K562 (cell line): ENCODE results near the gene TSSK2. TPM values are rescaled to one million over a fixed set of nuclear protein-coding genes. Genes with fewer than 3 reads are reported as not detected.
A peak's percentile ranks its signal among the peaks of the same experiment; 100 is the strongest.

Experiments used
- DPF2 ChIP-seq: fragments of 450-650 bp; IDR thresholded peaks from 2 replicates; pipeline ENCODE4 v1.6.1; 2016
- ELF4 ChIP-seq: fragments of 450-650 bp; formaldehyde crosslinking; IDR thresholded peaks from 2 replicates; pipeline ENCODE4 v1.4.0; 2022; ENCODE audit warnings: missing genetic modification characterization
- HDAC6 ChIP-seq: IDR thresholded peaks from 2 replicates; pipeline ENCODE4 v1.6.1; 2012; ENCODE audit warnings: low read depth, mild to moderate bottlenecking, control low read depth, inconsistent platforms, low read length, moderate library complexity
- KAT8 ChIP-seq: fragments of 450-650 bp; IDR thresholded peaks from 2 replicates; pipeline ENCODE4 v1.6.1; 2016; ENCODE audit warnings: low read depth, mild to moderate bottlenecking
- MEIS2 ChIP-seq: fragments of 450-650 bp; IDR thresholded peaks from 2 replicates; pipeline ENCODE4 v1.6.1; 2014; ENCODE audit warnings: mild to moderate bottlenecking; ENCODE audit not compliant: partially characterized antibody
- MYC ChIP-seq, 2 experiments: fragments of 250-450 bp in 1 of 2; sonication (Bioruptor Pico) in 1 of 2; IDR thresholded peaks; 2 replicates each; pipeline versions ENCODE4 v1.5.1 to v1.6.1; 2012 to 2021; ENCODE audit warnings: low read depth in 2 of 2, borderline replicate concordance in 1 of 2, improper control_type of control experiment in 1 of 2, low read length in 1 of 2, mild to moderate bottlenecking in 1 of 2, moderate library complexity in 1 of 2
- NCOA6 ChIP-seq: fragments of 450-650 bp; IDR thresholded peaks from 2 replicates; pipeline ENCODE4 v1.6.1; 2017; ENCODE audit warnings: mild to moderate bottlenecking
- SETDB1 ChIP-seq: IDR thresholded peaks from one replicate; pipeline ENCODE4 v1.6.1; 2012; ENCODE audit warnings: low read length, control low read depth, inconsistent platforms
- SIRT6 ChIP-seq: IDR thresholded peaks from one replicate; pipeline ENCODE4 v1.6.1; 2012; ENCODE audit warnings: low read depth, mild to moderate bottlenecking, control low read depth, inconsistent platforms, low read length, moderate library complexity
- SREBF1 ChIP-seq: fragments of 150-350 bp; IDR thresholded peaks from 2 replicates; pipeline ENCODE4 v1.6.1; 2014; ENCODE audit warnings: antibody characterized with exemption, low read depth, low read length, borderline replicate concordance
- ZNF445 ChIP-seq: fragments of 250-450 bp; sonication (Bioruptor Pico); IDR thresholded peaks from 2 replicates; pipeline ENCODE4 v1.4.0; 2020; ENCODE audit warnings: low read depth, mild to moderate bottlenecking, moderate library complexity
- ZNF695 ChIP-seq: fragments of 450-650 bp; formaldehyde crosslinking; IDR thresholded peaks from 2 replicates; pipeline ENCODE4 v1.4.0; 2020; ENCODE audit warnings: mild to moderate bottlenecking, moderate library complexity
- polyA plus RNA-seq, 8 experiments: library from polyadenylated mRNA; depleted of rRNA in 4 of 8; stranded (reverse) in 5 of 8; unstranded in 3 of 8; fragments of >200 nt; fragmentation: Nextera tagmentation in 2 of 8; fragmentation: Illumina TruSeq in 1 of 8; extraction: Ambion mirVana in 2 of 8; extraction: Trizol in 1 of 8; gene quantifications; 2 replicates each; pipeline versions ENCODE4 v1.2.1 to v1.2.3, GENCODE V29; 2011 to 2014; ENCODE audit warnings: inconsistent platforms in 1 of 8, missing spikeins in 1 of 8
- total RNA-seq, 7 experiments: library from RNA; depleted of rRNA in 6 of 7; stranded (reverse); fragments of >200 nt in 6 of 7; fragmentation: Illumina TruSeq in 2 of 7; extraction: Trizol in 2 of 7; gene quantifications; 2 replicates each; pipeline versions ENCODE4 v1.2.1 to v1.2.3, GENCODE V29; 2011 to 2021; ENCODE audit warnings: low replicate concordance in 1 of 7
- TF ChIP-seq, protein P1 (sequence below): fragments of 250-450 bp; sonication (Bioruptor Pico); IDR thresholded peaks from 2 replicates; pipeline ENCODE4 v1.9.0; 2021; ENCODE audit warnings: mild to moderate bottlenecking, inconsistent platforms
- TF ChIP-seq, protein P2 (sequence below): fragments of 250-450 bp; sonication (Bioruptor Pico); IDR thresholded peaks from 2 replicates; pipeline ENCODE4 v1.9.0; 2021; ENCODE audit warnings: mild to moderate bottlenecking
- TF ChIP-seq, protein P3 (sequence below), 2 experiments: fragments of 450-650 bp; IDR thresholded peaks; 2 replicates each; pipeline ENCODE4 v1.6.1; 2016
- TF ChIP-seq, protein P4 (sequence below): sonication (generic); formaldehyde crosslinking; IDR thresholded peaks from 2 replicates; pipeline ENCODE4 v1.8.1; 2023; ENCODE audit warnings: mild to moderate bottlenecking, missing genetic modification reagents, moderate library complexity

The TSSK2 gene
- total and polyA plus RNA-seq, 9 of the 15 experiments (the other 6 are each of a cell fraction or from before 2014, with no cell fraction given): 0.04 TPM; not detected in 8

DNA sequence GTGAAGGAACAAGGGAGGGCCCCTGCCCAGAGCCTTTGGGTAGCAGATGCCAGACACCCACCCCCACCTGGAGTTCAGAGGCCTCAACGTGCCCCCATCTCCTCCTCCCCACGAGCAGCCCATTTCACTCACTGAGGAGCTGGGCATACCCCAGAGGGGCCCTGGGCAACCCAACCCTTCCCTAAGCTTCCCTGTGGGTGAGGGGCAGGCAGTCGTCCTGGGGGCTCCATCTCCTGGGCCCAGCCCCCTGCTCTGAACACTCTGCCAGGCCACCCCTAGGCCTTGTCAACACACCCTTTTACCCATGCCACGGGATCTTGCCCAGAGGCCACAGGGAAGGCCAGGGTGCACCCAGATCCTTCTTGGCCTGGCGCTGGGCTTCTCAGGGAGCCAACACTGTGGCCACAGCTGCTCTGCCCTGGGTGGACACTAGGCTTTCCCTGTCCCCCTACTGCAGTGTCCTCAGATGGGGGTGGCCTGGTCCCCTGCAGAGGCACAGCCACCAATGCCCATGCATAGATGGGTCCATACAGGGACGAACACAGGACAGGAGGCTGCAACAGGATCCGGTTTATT lies 44.0 kb downstream of the TSSK2 start (continued):
- TF ChIP-seq MYC (IDR thresholded peaks at IDR 0.05; ENCODE audit: low read depth, low read length) (0 out of 2 replicates have a peak, but pooled peaks have one; percentile 1), MYC (CRISPR knock-in tag; IDR thresholded peaks at IDR 0.05; ENCODE audit: borderline replicate concordance, low read depth) (no peak), HDAC6 (0 out of 2 replicates have a peak, but pooled peaks have one; percentile 57), ELF4 (0 out of 2 replicates have a peak, but pooled peaks have one; percentile 4), ZNF695 (0 out of 2 replicates have a peak, but pooled peaks have one; percentile 23), SREBF1 (no peak), SETDB1 (peak; percentile 40), SIRT6 (peak; percentile 89), NCOA6 (no peak), MEIS2 (no peak), KAT8 (no peak), ZNF445 (CRISPR knock-in tag) (peak; percentile 23; the same call in 1 of the 2 replicates), DPF2 (no peak)
- TF ChIP-seq, protein P1, sequence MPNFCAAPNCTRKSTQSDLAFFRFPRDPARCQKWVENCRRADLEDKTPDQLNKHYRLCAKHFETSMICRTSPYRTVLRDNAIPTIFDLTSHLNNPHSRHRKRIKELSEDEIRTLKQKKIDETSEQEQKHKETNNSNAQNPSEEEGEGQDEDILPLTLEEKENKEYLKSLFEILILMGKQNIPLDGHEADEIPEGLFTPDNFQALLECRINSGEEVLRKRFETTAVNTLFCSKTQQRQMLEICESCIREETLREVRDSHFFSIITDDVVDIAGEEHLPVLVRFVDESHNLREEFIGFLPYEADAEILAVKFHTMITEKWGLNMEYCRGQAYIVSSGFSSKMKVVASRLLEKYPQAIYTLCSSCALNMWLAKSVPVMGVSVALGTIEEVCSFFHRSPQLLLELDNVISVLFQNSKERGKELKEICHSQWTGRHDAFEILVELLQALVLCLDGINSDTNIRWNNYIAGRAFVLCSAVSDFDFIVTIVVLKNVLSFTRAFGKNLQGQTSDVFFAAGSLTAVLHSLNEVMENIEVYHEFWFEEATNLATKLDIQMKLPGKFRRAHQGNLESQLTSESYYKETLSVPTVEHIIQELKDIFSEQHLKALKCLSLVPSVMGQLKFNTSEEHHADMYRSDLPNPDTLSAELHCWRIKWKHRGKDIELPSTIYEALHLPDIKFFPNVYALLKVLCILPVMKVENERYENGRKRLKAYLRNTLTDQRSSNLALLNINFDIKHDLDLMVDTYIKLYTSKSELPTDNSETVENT (CRISPR knock-in tag): peak; percentile 24; the same call in 1 of the 2 replicates
- TF ChIP-seq, protein P2, sequence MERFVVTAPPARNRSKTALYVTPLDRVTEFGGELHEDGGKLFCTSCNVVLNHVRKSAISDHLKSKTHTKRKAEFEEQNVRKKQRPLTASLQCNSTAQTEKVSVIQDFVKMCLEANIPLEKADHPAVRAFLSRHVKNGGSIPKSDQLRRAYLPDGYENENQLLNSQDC (CRISPR knock-in tag): no peak
- TF ChIP-seq, protein P3, sequence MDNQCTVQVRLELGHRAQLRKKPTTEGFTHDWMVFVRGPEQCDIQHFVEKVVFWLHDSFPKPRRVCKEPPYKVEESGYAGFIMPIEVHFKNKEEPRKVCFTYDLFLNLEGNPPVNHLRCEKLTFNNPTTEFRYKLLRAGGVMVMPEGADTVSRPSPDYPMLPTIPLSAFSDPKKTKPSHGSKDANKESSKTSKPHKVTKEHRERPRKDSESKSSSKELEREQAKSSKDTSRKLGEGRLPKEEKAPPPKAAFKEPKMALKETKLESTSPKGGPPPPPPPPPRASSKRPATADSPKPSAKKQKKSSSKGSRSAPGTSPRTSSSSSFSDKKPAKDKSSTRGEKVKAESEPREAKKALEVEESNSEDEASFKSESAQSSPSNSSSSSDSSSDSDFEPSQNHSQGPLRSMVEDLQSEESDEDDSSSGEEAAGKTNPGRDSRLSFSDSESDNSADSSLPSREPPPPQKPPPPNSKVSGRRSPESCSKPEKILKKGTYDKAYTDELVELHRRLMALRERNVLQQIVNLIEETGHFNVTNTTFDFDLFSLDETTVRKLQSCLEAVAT (IDR thresholded peaks at IDR 0.05): no peak
- TF ChIP-seq, protein P4, sequence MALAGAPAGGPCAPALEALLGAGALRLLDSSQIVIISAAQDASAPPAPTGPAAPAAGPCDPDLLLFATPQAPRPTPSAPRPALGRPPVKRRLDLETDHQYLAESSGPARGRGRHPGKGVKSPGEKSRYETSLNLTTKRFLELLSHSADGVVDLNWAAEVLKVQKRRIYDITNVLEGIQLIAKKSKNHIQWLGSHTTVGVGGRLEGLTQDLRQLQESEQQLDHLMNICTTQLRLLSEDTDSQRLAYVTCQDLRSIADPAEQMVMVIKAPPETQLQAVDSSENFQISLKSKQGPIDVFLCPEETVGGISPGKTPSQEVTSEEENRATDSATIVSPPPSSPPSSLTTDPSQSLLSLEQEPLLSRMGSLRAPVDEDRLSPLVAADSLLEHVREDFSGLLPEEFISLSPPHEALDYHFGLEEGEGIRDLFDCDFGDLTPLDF (CRISPR knock-in tag): 0 out of 2 replicates have a peak, but pooled peaks have one; percentile 41
